GM12874 (cell line): ENCODE measurements around the gene ARL10.

Source experiments
- CTCF ChIP-seq: IDR thresholded peaks from 2 replicates; pipeline ENCODE4 v1.5.1; 2011; ENCODE audit warnings: low read depth, mild to moderate bottlenecking, control low read depth, low read length, moderate library complexity; ENCODE audit not compliant: insufficient read depth

Gene ARL10

GRCh38 chr5:176405656-176406435 is 40.6 kb downstream of the ARL10 start:
- peak; percentile 5; the same call in 1 of the 2 replicates for TF ChIP-seq CTCF

- no peak for TF ChIP-seq CTCF
These were observed 41.3 kb downstream of the ARL10 start for GRCh38 chr5:176406436-176407052.

- TF ChIP-seq CTCF: no peak
These were observed 42.4 kb downstream of the ARL10 start for GRCh38 chr5:176407456-176408251.

GRCh38 chr5:176408590-176408989 is 43.3 kb downstream of the ARL10 start:
- no peak for TF ChIP-seq CTCF

- no peak for TF ChIP-seq CTCF
These were observed 44.5 kb downstream of the ARL10 start for GRCh38 chr5:176409765-176410164.

GRCh38 chr5:176410486-176411180 is 45.3 kb downstream of the ARL10 start:
- TF ChIP-seq CTCF: 0 out of 2 replicates have a peak, but pooled peaks have one; percentile 2
